ENCODE results near the gene CRYZL1. TPM values are rescaled to one million over a fixed set of nuclear protein-coding genes. Genes with fewer than 3 reads are reported as not detected.
A peak's percentile ranks its signal among the peaks of the same experiment; 100 is the strongest.

CRYZL1 gene
- total RNA-seq, 2 experiments from 2014 or later: 22.7 to 29.6 TPM

DNA sequence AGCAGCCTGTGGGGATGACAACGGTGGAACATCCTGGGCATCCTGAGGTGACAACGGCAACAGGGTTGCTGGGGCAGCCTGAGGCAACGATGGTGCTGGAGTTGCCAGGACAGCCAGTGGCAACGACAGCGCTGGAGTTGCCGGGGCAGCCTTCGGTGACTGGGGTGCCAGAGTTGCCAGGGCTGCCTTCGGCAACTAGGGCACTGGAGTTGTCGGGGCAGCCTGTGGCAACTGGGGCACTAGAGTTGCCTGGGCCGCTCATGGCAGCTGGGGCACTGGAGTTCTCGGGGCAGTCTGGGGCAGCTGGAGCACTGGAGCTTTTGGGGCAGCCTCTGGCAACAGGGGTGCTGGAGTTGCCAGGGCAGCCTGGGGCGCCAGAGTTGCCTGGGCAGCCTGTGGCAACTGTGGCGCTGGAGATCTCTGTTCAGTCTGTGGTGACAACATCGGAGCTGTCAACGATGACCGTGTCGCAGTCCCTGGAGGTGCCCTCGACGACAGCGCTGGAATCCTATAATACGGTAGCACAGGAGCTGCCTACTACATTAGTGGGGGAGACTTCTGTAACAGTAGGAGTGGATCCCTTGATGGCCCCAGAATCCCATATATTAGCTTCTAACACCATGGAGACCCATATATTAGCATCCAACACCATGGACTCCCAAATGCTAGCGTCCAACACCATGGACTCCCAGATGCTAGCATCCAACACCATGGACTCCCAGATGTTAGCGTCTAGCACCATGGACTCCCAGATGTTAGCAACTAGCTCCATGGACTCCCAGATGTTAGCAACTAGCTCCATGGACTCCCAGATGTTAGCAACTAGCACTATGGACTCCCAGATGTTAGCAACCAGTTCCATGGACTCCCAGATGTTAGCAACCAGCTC is 90.5 kb downstream of the CRYZL1 start:
- Mint-ChIP-seq H3K36me3 (peaks cover 59% of the 10 kb centered on the region), H3K27ac (no peak overlapping the region), H3K27me3 (no peaks in the 10 kb centered on the region), H3K4me3 (no peak overlapping the region), H3K9me3 (no peaks in the 10 kb centered on the region), H3K4me1 (peaks cover 47% of the 10 kb centered on the region)
- no peak for DNase-seq

DNA sequence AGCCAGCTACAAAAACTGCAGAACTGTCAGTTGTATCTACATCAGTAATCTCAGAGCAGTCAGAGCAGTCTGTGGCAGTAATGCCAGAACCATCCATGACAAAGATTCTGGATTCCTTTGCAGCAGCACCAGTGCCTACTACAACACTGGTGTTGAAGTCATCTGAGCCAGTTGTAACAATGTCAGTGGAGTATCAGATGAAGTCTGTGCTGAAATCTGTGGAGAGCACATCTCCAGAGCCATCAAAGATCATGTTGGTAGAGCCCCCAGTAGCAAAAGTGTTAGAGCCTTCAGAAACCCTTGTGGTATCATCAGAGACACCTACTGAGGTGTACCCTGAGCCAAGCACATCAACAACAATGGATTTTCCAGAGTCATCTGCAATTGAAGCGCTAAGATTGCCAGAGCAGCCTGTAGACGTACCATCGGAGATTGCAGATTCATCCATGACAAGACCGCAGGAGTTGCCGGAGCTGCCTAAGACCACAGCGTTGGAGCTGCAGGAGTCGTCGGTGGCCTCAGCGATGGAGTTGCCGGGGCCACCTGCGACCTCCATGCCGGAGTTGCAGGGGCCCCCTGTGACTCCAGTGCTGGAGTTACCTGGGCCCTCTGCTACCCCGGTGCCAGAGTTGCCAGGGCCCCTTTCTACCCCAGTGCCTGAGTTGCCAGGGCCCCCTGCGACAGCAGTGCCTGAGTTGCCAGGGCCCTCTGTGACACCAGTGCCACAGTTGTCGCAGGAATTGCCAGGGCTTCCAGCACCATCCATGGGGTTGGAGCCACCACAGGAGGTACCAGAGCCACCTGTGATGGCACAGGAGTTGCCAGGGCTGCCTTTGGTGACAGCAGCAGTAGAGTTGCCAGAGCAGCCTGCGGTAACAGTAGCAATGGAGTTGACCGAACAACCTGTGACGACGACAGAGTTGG is 91.4 kb downstream of the CRYZL1 start:
- H3K4me1 Mint-ChIP-seq: peaks cover 44% of the 10 kb centered on the region
- H3K27me3 Mint-ChIP-seq: no peaks in the 10 kb centered on the region
- no peak overlapping the region for H3K4me3 Mint-ChIP-seq

GRCh38 chr21:33546086-33546485 is 95.5 kb downstream of the CRYZL1 start:
- Mint-ChIP-seq H3K27ac (peak overlapping the region; percentile 73), H3K36me3 (peaks cover 45% of the 10 kb centered on the region), H3K4me3 (peak overlapping the region; percentile 59), H3K4me1 (peaks cover 27% of the 10 kb centered on the region), H3K27me3 (no peaks in the 10 kb centered on the region), H3K9me3 (no peaks in the 10 kb centered on the region)
- no peak for DNase-seq

More for the DNA sequence above, 91.4 kb downstream of the CRYZL1 start:
- DNase-seq: no peak
- Mint-ChIP-seq H3K9me3 (no peaks in the 10 kb centered on the region), H3K36me3 (peaks cover 50% of the 10 kb centered on the region), H3K27ac (peak overlapping the region; percentile 20)

- DNase-seq: no peak
- no peaks in the 10 kb centered on the region for H3K27me3 Mint-ChIP-seq
- H3K9me3 Mint-ChIP-seq: no peaks in the 10 kb centered on the region
- peaks cover 48% of the 10 kb centered on the region for H3K36me3 Mint-ChIP-seq
- peak overlapping the region; percentile 97 for H3K27ac Mint-ChIP-seq
- H3K4me3 Mint-ChIP-seq: peak overlapping the region; percentile 88
- H3K4me1 Mint-ChIP-seq: peaks cover 36% of the 10 kb centered on the region
These were observed 96.9 kb downstream of the CRYZL1 start for GRCh38 chr21:33544451-33545195.

DNA sequence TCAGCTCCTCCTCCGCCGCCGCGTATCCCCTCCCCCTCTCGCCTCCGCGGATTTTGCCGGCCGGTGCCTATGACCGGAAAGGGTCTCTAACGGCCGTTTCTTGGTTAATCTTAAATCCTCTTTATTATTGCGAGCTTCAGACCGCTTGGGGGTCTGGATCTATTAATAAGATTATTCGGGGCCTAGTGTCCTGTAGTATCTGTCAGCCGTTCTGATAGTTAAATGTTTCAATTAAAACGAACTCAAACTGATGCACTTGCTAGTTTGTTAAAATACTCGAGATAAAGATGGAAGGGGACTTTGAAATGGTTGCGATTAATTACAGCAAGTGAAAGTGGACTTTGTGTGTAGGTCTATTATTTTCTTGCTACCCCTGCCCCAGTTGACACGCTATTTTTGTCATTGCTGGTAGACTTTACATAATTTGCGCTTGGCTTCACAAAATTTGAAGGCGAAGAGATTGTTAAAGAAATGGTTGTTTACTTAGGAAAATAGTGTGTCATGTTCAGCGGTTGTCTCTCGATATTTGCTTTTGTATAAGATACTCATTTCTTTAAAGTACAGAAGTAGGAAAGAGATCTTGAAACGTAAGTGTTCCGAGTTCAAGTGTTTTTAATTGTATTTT is 97.9 kb downstream of the CRYZL1 start:
- Mint-ChIP-seq H3K9me3 (no peaks in the 10 kb centered on the region), H3K27ac (peak overlapping the region; percentile 97), H3K36me3 (peaks cover 48% of the 10 kb centered on the region)

GRCh38 chr21:33542640-33543504 is 98.7 kb downstream of the CRYZL1 start, which contains the start of gene SON:
TSS of gene SON (plus strand) at chr21:33543038. CDS start at chr21:33543093, 55 bp downstream.
- peak; percentile 97 for DNase-seq
- Mint-ChIP-seq H3K9me3 (no peaks in the 10 kb centered on the region), H3K4me3 (peak within 1 kb of the TSS; percentile 88), H3K27ac (peak within 1 kb of the TSS; percentile 97), H3K36me3 (peaks cover 51% of the 10 kb centered on the region), H3K27me3 (no peaks in the 10 kb centered on the region), H3K4me1 (peaks cover 35% of the 10 kb centered on the region)

More for the DNA sequence above, 97.9 kb downstream of the CRYZL1 start:
- H3K4me3 Mint-ChIP-seq: peak overlapping the region; percentile 88
- DNase-seq: peak; percentile 80
- H3K27me3 Mint-ChIP-seq: no peaks in the 10 kb centered on the region
- H3K4me1 Mint-ChIP-seq: peaks cover 38% of the 10 kb centered on the region

GRCh38 chr21:33541756-33542639 is 99.5 kb downstream of the CRYZL1 start, which contains the start of gene GART:
TSS of gene GART (minus strand) at chr21:33542117. CDS start at chr21:33539315, 2,802 bp downstream.
- peak within 1 kb of the TSS; percentile 88 for H3K4me3 Mint-ChIP-seq
- H3K36me3 Mint-ChIP-seq: peaks cover 60% of the 10 kb centered on the region
- DNase-seq: peak; percentile 91
- peaks cover 33% of the 10 kb centered on the region for H3K4me1 Mint-ChIP-seq
- H3K9me3 Mint-ChIP-seq: no peaks in the 10 kb centered on the region
- peak within 1 kb of the TSS; percentile 97 for H3K27ac Mint-ChIP-seq
- no peaks in the 10 kb centered on the region for H3K27me3 Mint-ChIP-seq

DNA sequence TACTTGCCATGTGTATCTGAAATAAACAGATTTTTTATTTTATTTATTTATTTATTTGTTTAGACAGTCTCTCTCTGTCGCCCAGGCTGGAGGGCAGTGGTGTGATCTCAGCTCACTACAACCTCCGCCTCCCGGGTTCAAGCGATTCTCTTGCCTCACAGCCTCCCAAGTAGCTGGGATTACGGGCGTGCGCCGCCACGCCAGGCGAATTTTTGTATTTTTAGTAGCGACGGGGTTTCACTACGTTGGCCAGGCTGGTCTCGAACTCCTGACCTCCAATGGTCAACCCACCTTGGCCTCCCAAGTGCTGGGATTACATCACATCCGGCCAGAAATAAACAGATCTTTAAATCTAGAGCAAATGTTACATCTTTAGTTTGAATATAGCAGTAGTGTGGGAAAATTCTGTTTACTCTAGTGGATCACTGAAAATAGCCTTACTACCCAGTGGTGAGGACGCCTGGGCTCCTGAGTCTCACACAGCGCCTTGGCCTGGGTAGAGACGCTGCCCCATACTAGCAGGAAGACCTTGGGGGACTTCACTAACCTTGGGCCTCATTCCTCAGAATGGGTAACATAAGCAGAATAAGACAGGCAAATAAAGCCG is 100.3 kb downstream of the CRYZL1 start:
- peak overlapping the region; percentile 88 for H3K4me3 Mint-ChIP-seq
- peak overlapping the region; percentile 97 for H3K27ac Mint-ChIP-seq
- H3K36me3 Mint-ChIP-seq: peaks cover 61% of the 10 kb centered on the region
- no peaks in the 10 kb centered on the region for H3K9me3 Mint-ChIP-seq
- H3K4me1 Mint-ChIP-seq: peaks cover 31% of the 10 kb centered on the region
- no peaks in the 10 kb centered on the region for H3K27me3 Mint-ChIP-seq
- peak; percentile 15 for DNase-seq

DNA sequence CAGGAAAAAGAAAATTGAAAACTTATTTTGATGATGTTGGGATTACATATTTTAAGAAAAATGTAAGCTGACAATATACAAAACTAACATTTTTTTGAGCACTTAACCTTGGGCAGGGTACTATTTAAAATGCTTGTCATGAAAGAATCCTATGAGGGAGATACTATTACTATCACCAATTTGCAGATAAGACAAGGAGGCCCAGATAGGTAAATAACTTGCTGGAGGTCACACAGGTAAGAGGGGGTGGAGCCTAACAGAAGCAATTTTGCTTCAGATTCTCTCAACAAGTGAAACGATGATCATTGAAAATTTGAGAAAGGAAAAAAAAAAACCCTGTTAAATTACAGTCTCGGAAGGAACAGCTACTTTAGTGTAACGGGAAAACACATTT is 100.8 kb downstream of the CRYZL1 start:
- peaks cover 28% of the 10 kb centered on the region for H3K4me1 Mint-ChIP-seq
- peak overlapping the region; percentile 97 for H3K27ac Mint-ChIP-seq
- peaks cover 64% of the 10 kb centered on the region for H3K36me3 Mint-ChIP-seq
- H3K27me3 Mint-ChIP-seq: no peaks in the 10 kb centered on the region
- no peak for DNase-seq
- peak overlapping the region; percentile 88 for H3K4me3 Mint-ChIP-seq
- no peaks in the 10 kb centered on the region for H3K9me3 Mint-ChIP-seq

DNA sequence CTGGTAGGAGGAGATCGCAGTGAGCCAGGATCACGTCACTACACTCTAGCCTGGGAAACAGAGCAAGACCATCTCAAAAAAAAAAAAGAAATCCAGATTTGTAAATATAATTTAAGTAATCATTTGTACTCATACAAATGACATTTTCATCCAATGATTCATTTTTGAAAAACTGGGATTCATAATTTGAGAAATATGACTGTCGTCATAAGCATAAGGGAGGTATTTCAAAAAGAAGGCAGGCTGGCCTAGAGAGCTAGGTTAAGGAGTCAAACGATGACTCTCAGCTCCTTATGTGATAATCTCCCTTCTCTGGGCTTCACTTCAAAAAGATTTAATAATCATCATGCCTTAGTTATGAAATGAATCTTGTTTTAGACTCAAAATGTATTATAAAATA is 101.9 kb downstream of the CRYZL1 start:
- H3K4me3 Mint-ChIP-seq: no peak overlapping the region
- DNase-seq: no peak
- no peak overlapping the region for H3K27ac Mint-ChIP-seq

More for the DNA sequence above, 101.9 kb downstream of the CRYZL1 start:
- no peaks in the 10 kb centered on the region for H3K9me3 Mint-ChIP-seq
- H3K4me1 Mint-ChIP-seq: peaks cover 21% of the 10 kb centered on the region
- peaks cover 66% of the 10 kb centered on the region for H3K36me3 Mint-ChIP-seq
- H3K27me3 Mint-ChIP-seq: no peaks in the 10 kb centered on the region
